ENCODE results near the gene RSBN1L.

DNA sequence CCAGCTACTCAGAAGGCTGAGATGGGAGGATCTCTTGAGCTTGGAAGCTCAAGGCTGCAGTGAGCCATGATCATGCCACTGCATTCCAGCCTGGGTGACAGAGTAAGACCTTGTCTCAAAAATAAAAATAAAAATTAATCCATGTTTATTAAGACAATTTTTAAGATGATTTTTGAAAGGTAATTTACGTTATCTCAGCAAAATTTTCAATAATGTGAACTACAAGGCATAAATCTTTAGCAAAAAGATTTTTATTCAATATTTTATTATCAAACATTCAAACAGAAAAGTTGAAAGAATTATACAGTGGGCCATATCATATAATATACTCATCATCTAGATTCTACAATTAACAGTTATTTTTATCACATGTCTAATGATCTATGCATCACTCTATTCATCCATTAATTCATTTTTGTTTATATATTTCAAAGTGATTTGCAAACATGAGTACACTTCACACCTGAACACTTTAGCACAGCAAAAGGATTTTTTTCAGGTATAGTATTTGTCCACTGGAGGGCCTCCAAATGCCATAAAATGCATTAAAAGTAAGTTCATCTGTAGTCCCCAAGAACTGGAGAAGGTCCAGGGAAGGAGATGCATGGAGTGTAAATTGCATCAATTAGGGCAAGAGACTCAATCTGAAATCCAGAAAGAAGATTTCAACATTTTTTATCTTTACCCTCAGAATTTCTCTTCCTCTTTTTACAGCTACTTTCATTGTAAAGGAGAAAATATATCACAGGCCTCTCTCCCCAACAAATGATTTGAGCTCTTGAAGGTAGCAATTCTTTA, 38.6 kb upstream of the RSBN1L start:
- TF ChIP-seq FOXP2 (optimal IDR thresholded peaks at IDR 0.05; ENCODE audit: borderline replicate concordance, extremely low read depth, extremely low read length, insufficient read depth): no peak
- TF ChIP-seq, protein P1, sequence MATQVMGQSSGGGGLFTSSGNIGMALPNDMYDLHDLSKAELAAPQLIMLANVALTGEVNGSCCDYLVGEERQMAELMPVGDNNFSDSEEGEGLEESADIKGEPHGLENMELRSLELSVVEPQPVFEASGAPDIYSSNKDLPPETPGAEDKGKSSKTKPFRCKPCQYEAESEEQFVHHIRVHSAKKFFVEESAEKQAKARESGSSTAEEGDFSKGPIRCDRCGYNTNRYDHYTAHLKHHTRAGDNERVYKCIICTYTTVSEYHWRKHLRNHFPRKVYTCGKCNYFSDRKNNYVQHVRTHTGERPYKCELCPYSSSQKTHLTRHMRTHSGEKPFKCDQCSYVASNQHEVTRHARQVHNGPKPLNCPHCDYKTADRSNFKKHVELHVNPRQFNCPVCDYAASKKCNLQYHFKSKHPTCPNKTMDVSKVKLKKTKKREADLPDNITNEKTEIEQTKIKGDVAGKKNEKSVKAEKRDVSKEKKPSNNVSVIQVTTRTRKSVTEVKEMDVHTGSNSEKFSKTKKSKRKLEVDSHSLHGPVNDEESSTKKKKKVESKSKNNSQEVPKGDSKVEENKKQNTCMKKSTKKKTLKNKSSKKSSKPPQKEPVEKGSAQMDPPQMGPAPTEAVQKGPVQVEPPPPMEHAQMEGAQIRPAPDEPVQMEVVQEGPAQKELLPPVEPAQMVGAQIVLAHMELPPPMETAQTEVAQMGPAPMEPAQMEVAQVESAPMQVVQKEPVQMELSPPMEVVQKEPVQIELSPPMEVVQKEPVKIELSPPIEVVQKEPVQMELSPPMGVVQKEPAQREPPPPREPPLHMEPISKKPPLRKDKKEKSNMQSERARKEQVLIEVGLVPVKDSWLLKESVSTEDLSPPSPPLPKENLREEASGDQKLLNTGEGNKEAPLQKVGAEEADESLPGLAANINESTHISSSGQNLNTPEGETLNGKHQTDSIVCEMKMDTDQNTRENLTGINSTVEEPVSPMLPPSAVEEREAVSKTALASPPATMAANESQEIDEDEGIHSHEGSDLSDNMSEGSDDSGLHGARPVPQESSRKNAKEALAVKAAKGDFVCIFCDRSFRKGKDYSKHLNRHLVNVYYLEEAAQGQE (IDR thresholded peaks at IDR 0.05; ENCODE audit: insufficient read depth in 1 of 2, low read depth in 2 of 2, low read length in 2 of 2): no peak
- no peak for TF ChIP-seq POLR2AphosphoS5 (IDR thresholded peaks at IDR 0.05; ENCODE audit: low read depth, low read length)
